Suprapubic skin (tissue), 3 donors: ENCODE results near the gene POLE3.

Experiments used
- EP300 ChIP-seq: sonication (generic); formaldehyde crosslinking; IDR thresholded peaks from one replicate; pipeline ENCODE4 v1.6.1; 2017; ENCODE audit warnings: antibody characterized with exemption
- POLR2A ChIP-seq, 2 donors: fragments of 450-650 bp; IDR thresholded peaks; one replicate each; pipeline ENCODE4 v1.6.1; 2017; ENCODE audit warnings: antibody characterized with exemption in 2 of 2, mild to moderate bottlenecking in 2 of 2, moderate library complexity in 2 of 2
- TF ChIP-seq, protein P1 (sequence below), 2 donors: fragments of 200-600 bp in 1 of 2; fragments of 450-650 bp in 1 of 2; sonication (generic) in 1 of 2; IDR thresholded peaks; one replicate each; pipeline ENCODE4 v1.5.1; 2016 to 2019; ENCODE audit warnings: antibody characterized with exemption in 2 of 2, mild to moderate bottlenecking in 1 of 2, moderate library complexity in 1 of 2

DNA sequence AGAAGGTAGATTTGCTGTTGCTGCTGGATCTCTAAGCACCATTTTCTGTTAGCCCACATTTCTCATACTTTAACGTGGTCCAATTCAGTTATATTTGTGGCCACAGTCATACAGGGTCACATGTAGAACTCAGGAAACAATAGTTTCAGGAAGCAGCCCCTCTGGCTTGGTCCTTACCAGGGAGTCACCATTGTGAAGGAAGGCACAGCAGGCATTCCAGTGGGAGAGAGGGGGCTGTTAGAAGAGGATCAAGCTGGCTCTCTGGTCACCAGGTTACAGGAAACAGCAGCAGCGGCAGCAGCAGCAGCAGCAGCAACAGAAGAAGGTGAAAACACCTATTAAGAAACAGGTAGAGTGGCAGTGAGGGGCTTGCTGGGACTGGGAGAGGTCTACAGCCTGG lies 14.6 kb upstream of the POLE3 start:
- TF ChIP-seq EP300 (no peak), POLR2A (IDR thresholded peaks at IDR 0.05) (no peak)
- TF ChIP-seq, protein P1, sequence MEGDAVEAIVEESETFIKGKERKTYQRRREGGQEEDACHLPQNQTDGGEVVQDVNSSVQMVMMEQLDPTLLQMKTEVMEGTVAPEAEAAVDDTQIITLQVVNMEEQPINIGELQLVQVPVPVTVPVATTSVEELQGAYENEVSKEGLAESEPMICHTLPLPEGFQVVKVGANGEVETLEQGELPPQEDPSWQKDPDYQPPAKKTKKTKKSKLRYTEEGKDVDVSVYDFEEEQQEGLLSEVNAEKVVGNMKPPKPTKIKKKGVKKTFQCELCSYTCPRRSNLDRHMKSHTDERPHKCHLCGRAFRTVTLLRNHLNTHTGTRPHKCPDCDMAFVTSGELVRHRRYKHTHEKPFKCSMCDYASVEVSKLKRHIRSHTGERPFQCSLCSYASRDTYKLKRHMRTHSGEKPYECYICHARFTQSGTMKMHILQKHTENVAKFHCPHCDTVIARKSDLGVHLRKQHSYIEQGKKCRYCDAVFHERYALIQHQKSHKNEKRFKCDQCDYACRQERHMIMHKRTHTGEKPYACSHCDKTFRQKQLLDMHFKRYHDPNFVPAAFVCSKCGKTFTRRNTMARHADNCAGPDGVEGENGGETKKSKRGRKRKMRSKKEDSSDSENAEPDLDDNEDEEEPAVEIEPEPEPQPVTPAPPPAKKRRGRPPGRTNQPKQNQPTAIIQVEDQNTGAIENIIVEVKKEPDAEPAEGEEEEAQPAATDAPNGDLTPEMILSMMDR (IDR thresholded peaks at IDR 0.05) = no peak
